MCF 10A (cell line): ENCODE measurements around the gene NOL4L. TPM values are rescaled to one million over a fixed set of nuclear protein-coding genes. Genes with fewer than 3 reads are reported as not detected.

Experiments used
- BruUV-seq: library from RNA; stranded (reverse); fragments of 400-500 nt; replicated peaks from 2 replicates; lab custom pipeline; 2021; lab: Mats Ljungman, UMichigan
- CTCF ChIA-PET: fragments of 300-600 bp; sonication (Branson Sonifier 250); formaldehyde crosslinking; extraction: SDS; loops from one replicate; lab custom pipeline; 2021; ENCODE audit warnings: antibody characterized with exemption, inconsistent platforms; lab: Yijun Ruan, JAX
- POLR2A ChIA-PET: fragments of 300-600, 350-650 bp; sonication (Branson Sonifier 250); formaldehyde crosslinking; extraction: SDS; loops from one replicate; lab custom pipeline; 2020; ENCODE audit warnings: antibody characterized with exemption, inconsistent platforms; lab: Yijun Ruan, JAX
- DNase-seq: peaks from one replicate; pipeline ENCODE4 v3.0.0-alpha.2; 2018; ENCODE audit not compliant: unreplicated experiment
- H3K27ac Mint-ChIP-seq: one replicate; pipeline ENCODE4 v1.8.0; 2022; ENCODE audit warnings: mild to moderate bottlenecking, low read depth, mixed read lengths; ENCODE audit not compliant: unreplicated experiment
- H3K27me3 Mint-ChIP-seq: one replicate; pipeline ENCODE4 v1.8.0; 2022; ENCODE audit warnings: mixed read lengths; ENCODE audit not compliant: insufficient read depth, unreplicated experiment
- H3K36me3 Mint-ChIP-seq: one replicate; pipeline ENCODE4 v1.8.0; 2022; ENCODE audit warnings: mild to moderate bottlenecking, moderate library complexity, mixed read lengths; ENCODE audit not compliant: insufficient read depth, unreplicated experiment
- H3K4me1 Mint-ChIP-seq: one replicate; pipeline ENCODE4 v1.8.0; 2022; ENCODE audit warnings: mixed read lengths; ENCODE audit not compliant: insufficient read depth, unreplicated experiment
- H3K4me3 Mint-ChIP-seq: one replicate; pipeline ENCODE4 v1.8.0; 2022; ENCODE audit warnings: mild to moderate bottlenecking, moderate library complexity, mixed read lengths; ENCODE audit not compliant: unreplicated experiment
- H3K9me3 Mint-ChIP-seq: one replicate; pipeline ENCODE4 v1.8.0; 2022; ENCODE audit warnings: mixed read lengths; ENCODE audit not compliant: unreplicated experiment
- intact Hi-C: fragments of 100-400 bp; cut with micrococcal nuclease; formaldehyde crosslinking; loops from 2 replicates; pipeline ENCODE4 v1.14.1; 2022
- total RNA-seq: library from RNA; stranded (reverse); gene quantifications from 2 replicates; pipeline ENCODE4 v1.2.3, GENCODE V29; 2022
- TF ChIP-seq, protein P1 (sequence below): fragments of 200-600 bp; IDR thresholded peaks from one replicate; pipeline ENCODE4 v1.8.0; 2022; ENCODE audit warnings: antibody characterized with exemption, mild to moderate bottlenecking; ENCODE audit not compliant: unreplicated experiment

The NOL4L gene
- total RNA-seq, 1 experiment from 2014 or later = 3.3 TPM

DNA sequence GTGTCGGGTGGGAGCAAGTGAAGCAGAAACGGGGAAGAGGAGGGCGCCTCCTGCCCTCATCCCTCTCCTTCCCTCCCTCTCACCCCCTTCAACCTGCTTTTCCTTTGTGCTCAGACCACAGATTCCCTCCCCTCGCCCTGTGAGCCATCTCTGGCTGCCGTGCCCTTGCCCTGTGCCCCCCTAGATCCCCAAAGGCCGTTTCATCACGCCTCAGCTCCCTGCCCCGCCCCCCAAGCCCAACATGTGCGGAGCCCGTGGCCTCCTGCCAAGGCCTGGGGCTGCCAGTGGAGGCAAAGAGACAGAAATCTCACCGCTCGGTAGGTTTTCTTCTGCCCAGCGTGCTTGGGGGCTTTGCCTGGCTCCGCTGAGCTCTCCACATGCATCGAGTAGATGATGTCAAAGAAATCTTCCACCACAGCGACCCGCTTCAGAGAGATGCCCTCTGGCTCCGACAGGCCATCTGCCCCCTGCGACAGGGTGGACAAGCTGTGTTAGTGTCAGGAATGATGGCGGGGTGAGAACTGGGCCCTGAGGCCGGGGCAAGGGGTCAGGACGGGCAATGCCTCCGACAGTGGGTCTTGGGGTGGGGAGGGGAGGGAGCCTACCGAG lies 57.6 kb downstream of the NOL4L start:
- Mint-ChIP-seq H3K36me3 (no peaks in the 10 kb centered on the region), H3K9me3 (no peaks in the 10 kb centered on the region), H3K27me3 (no peaks in the 10 kb centered on the region), H3K4me3 (no peak overlapping the region), H3K4me1 (peaks cover 5% of the 10 kb centered on the region), H3K27ac (no peak overlapping the region)
- DNase-seq = no peak
- ChIA-PET CTCF (interaction anchor here (0.6 to 1.0 kb wide), 2 partner anchors 124 to 497 kb away, joined by 3 to 4 read pairs; no protein-coding TSS in a partner anchor), POLR2A (interaction anchor here (1.3 kb wide), 1 partner anchor 125 kb away, joined by 4 read pairs; no protein-coding TSS in a partner anchor)
- intact Hi-C loops = no loop called here
- TF ChIP-seq, protein P1, sequence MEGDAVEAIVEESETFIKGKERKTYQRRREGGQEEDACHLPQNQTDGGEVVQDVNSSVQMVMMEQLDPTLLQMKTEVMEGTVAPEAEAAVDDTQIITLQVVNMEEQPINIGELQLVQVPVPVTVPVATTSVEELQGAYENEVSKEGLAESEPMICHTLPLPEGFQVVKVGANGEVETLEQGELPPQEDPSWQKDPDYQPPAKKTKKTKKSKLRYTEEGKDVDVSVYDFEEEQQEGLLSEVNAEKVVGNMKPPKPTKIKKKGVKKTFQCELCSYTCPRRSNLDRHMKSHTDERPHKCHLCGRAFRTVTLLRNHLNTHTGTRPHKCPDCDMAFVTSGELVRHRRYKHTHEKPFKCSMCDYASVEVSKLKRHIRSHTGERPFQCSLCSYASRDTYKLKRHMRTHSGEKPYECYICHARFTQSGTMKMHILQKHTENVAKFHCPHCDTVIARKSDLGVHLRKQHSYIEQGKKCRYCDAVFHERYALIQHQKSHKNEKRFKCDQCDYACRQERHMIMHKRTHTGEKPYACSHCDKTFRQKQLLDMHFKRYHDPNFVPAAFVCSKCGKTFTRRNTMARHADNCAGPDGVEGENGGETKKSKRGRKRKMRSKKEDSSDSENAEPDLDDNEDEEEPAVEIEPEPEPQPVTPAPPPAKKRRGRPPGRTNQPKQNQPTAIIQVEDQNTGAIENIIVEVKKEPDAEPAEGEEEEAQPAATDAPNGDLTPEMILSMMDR = no peak
- no TSS peak for BruUV-seq

DNA sequence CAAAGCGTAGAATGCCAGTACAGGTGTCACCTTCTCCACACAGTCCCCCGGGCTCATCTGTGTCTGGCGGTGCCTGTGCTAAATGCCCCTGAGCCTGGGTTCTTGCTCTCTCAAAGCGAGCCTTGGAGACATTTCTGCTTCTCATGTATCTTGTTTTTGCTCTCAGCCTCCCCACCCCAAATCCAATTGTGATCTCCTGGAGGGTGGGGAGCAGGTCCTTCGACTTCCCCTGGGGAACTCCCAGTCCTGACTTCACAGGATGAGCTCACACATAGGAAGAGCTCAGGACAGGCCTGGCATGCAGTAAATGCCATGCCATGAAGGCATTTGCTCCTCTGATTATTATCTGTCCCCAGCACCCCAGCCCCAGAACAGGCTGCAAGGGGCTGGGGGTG lies 58.1 kb downstream of the NOL4L start:
- ChIA-PET CTCF (interaction anchor here (0.6 to 13.8 kb wide), 3 partner anchors 124 to 497 kb away, joined by 3 to 360 read pairs (median 4); no protein-coding TSS in a partner anchor), POLR2A (no interaction called here)
- BruUV-seq = no TSS peak
- Mint-ChIP-seq H3K27me3 (no peaks in the 10 kb centered on the region), H3K36me3 (no peaks in the 10 kb centered on the region), H3K9me3 (no peaks in the 10 kb centered on the region), H3K4me3 (no peak overlapping the region), H3K4me1 (peaks cover 5% of the 10 kb centered on the region), H3K27ac (no peak overlapping the region)
- TF ChIP-seq, protein P1 = no peak
- no peak for DNase-seq
- intact Hi-C loops = no loop called here

DNA sequence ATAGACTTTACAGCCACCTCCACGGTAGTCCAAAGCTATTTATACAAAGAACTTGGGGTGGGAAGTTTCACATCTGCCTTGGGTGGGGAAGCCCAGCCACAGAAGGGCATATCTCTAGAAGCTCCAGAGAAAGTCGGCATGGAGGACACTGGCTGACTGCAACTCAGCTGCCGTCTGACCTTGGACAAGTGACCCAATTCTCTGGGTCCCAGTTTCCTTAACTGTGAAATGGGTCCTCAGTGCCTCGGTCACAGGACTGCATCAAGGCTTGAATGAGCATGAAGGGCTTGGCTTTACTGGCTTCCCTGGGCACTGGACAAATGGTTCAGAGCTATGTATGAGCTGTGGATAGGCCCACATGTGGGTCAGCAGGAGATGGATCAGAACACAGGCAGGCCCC lies 58.6 kb downstream of the NOL4L start:
- POLR2A ChIA-PET = no interaction called here
- Mint-ChIP-seq H3K4me3 (no peak overlapping the region), H3K27ac (no peak overlapping the region), H3K27me3 (no peaks in the 10 kb centered on the region), H3K4me1 (peaks cover 5% of the 10 kb centered on the region), H3K9me3 (no peaks in the 10 kb centered on the region), H3K36me3 (no peaks in the 10 kb centered on the region)
- CTCF ChIA-PET = interaction anchor here (0.8 to 13.8 kb wide), 2 partner anchors 55 to 126 kb away, joined by 4 to 360 read pairs; no protein-coding TSS in a partner anchor
- BruUV-seq = no TSS peak
- no peak for DNase-seq
- intact Hi-C loops = no loop called here
- TF ChIP-seq, protein P1 = no peak

DNA sequence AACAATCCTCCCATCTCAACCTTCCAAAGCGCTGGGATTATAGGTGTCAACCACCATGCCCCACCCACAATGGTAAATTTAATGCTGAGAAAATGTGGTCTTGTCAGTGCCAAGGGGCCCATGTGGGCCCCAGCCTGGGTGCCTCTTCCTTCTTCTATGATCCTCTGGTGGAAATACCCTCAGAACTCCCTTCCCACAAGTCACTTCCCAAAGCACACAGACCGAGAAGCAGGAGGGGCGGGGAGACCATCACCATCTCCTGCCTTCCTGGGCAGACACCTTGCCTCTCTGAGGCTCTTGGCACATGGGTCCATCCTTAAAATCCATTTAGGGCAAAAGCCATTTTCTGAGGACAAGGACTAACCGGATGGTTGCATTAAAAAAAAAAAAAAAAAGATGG lies 59.0 kb downstream of the NOL4L start:
- Mint-ChIP-seq H3K9me3 (no peaks in the 10 kb centered on the region), H3K27me3 (no peaks in the 10 kb centered on the region), H3K4me1 (peaks cover 5% of the 10 kb centered on the region), H3K27ac (no peak overlapping the region), H3K36me3 (no peaks in the 10 kb centered on the region), H3K4me3 (no peak overlapping the region)
- ChIA-PET CTCF (interaction anchor here (0.8 to 13.8 kb wide), 4 partner anchors 33 to 252 kb away, joined by 4 to 360 read pairs (median 4); no protein-coding TSS in a partner anchor), POLR2A (no interaction called here)
- DNase-seq = no peak
- intact Hi-C loops = no loop called here
- BruUV-seq = no TSS peak
- TF ChIP-seq, protein P1 = no peak
